ENCODE data around the gene ADPGK.
A peak's percentile ranks its signal among the peaks of the same experiment; 100 is the strongest.
"Not testable (repeated sequence)": the region's sequence is repeated elsewhere in the genome, so short reads cannot be mapped to it uniquely, and the experiment has no call there.

The ADPGK gene

DNA sequence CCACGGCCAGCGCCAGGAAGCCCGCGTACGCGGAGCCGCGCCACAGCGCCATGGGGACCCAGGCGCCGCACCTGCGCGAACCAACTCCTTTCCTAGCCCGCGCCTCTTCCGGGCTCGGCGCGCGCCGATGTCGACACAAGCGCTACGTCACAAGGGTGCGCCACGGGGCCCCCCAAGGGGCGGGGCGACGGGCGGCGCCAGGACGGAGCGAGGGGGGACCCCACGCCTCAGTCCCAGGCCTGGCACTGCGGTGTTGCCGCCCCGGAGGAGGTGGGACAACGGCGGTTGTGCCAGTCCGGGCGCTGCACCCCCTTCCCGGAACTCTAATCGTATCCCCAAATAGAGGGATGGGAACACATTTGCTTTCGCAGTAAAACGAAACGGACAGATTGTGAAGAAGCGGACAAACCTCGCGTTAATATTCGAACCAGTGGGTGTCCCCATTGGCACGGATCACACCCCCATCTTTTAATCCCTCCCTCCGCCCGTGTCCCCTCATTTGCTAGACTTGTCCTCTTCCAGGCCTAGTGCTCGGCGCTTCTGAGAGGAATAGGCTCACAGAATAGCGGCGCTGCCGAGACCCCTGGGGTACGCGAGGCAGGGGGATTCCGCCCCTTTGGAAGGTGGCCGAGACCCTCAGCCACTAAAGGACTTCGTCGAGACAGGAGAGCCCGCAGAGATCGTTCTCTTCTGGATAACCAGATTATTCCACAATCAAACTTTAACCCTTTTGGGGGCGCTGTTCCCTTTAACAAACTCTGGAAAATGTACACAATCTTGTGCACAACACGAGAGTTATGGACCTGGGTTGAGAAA, at the start of gene ADPGK:
Gene ADPGK, minus strand, starts transcription at position 119 of the 816 bp plus-strand sequence. Its CDS starts 67 bp downstream, at position 52.
- intact Hi-C loops (cut with DNase I), result loop anchor here (2.0 to 10.0 kb wide), 3 partner anchors 269 to 488 kb away; partner anchors contain the start of genes ARIH1 and NEO1
- peak; percentile 77 to 97 (median 92) for DNase-seq

DNA sequence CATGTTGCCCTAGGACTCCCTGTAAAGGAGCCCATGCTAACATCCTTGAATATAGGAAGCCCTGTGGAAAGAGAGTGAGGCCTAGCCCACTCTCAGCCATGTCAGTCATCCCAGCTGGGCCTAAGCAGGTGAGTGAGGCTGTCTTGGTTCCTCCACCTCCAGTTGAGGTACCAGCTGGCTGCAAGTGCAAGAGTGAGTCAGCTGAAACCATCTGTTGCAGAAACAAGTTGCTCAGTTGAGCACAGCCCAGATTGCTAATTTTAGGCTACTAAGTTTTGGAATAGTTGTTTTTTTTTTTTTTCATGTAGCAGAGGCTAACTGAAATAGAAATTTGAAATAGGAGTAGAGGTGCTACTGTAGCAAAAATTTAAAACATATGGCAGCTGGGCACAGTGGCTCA, 43.7 kb upstream of the ADPGK start:
- intact Hi-C loops (cut with DNase I), result no loop called here
- peak in 10 of 42 donors; percentile 3 to 53 (median 12) for DNase-seq

DNA sequence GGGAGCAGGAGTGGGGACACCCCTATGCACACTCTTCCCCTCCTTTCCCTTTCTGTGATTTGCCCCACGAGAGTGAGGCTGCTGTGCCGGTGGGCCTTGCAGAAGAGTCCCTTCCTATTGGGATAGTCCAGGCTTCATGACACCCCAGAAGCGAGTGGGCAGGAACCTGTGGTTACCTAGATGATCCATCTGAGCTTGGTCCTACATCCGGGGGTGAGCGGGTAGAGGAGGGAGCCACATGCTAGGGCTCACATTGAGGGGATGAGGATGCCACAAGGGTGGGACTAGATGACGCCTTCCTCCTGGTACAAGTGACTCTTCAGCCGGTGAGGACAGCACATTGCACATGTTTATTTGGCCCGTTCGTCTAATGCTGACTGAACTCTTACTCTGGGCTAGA, 43.1 kb upstream of the ADPGK start:
- DNase-seq, result no peak
- intact Hi-C loops (cut with DNase I), result no loop called here

DNA sequence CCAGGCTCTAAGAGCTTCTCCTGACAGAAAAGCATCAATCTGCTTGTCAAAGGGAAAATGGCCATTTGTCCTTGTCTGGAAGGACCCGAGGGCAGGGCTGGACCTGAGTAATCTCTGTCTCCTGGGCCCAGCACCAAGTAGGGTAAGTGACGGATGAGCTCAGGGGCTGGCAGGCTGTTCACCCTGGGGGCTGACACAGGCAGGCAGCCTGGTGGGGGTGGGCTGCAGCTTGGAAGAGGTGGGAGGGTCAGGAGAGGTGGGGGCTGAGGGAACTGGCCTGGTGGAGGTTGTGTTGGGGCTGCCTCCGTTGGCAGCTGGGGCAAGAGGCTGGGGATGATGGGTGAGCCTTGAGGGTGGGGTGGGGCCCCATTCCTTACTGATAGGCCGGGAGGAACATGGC, 42.3 kb upstream of the ADPGK start:
- no peak for DNase-seq

DNA sequence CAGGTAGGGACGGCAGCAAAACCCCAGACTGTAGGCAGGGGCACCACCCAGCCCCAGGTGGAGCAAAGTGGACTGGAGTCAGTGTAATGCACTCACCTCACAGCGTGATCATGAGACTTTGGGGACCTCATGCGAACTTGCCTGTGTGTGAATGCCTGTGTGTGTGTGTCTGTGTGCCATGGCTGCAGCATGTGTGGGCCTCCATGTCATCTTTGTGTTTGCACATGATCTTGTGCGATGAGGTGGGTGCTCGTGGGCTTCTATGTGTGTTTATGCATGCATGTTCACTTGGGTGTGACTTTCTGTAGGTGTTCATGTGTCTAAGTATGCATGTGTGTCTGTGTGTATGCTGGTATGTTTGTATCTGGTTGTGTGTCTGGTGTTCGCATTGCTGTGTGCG, 41.2 kb upstream of the ADPGK start:
- no peak for DNase-seq
- intact Hi-C loops (cut with DNase I), result no loop called here

More for the DNA sequence above, 42.3 kb upstream of the ADPGK start:
- intact Hi-C loops (cut with DNase I), result no loop called here

DNA sequence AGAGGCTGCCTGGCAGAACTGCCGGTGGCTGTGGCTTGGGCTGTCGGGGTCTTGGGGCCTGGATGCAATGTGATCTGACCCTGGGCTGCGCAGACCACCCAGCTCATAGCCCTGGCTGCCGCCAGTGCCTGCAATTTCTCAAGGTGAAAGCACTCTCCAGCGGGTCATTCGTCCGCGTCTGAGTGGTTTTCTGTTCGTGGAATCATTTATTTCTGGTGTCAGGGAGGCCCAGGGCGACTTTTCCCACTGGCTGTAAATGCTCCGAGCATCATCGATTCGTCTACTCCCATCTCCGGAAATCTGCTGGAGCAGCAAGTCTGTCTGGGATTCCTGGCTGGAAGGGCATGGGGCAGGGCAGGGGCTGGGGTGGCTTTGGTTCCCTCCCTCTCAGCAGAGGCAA, 40.6 kb upstream of the ADPGK start:
- intact Hi-C loops (cut with DNase I), result no loop called here

DNA sequence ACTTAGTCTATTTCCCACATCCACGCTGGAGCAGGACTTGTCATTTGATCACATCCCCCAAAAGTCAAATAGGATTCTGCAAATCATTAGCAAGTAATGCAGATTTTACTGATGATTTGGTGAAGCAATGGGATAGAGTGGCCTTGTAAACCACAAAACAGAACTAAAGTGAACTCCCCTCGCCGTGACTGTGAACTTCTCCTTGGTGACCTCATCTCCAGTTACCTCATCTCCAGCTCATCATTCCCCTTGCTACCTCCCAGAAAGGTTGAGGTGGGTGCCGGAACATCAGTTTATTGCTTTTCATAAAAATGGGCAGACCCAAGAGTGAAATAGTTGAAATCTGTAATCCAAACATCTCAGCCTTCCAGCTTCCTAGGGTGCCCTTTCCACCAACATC, 36.7 kb upstream of the ADPGK start:
- DNase-seq, result no peak

More for the DNA sequence above, 40.6 kb upstream of the ADPGK start:
- DNase-seq, result no peak

DNA sequence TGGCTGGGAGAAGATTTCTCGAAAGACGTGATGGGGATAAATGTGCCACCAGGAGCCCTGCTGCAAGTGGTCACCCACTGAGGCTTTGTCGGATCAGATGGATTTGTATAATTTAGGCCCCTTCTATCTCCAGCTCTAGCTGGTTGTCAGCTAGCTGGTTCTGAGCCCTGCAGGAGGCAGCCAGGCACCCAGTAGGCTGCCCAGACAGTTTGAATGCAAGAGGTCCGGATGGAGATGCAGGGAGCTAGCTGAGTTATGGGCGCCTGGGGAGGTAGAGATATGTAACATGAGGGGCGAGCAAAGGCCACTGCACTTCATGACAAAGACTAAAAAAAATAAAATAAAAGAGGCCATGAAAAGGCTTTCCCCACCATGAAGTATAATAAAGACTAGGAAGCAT, 35.1 kb upstream of the ADPGK start:
- DNase-seq, result no peak
- intact Hi-C loops (cut with DNase I), result no loop called here

More for the DNA sequence above, 36.7 kb upstream of the ADPGK start:
- intact Hi-C loops (cut with DNase I), result no loop called here

DNA sequence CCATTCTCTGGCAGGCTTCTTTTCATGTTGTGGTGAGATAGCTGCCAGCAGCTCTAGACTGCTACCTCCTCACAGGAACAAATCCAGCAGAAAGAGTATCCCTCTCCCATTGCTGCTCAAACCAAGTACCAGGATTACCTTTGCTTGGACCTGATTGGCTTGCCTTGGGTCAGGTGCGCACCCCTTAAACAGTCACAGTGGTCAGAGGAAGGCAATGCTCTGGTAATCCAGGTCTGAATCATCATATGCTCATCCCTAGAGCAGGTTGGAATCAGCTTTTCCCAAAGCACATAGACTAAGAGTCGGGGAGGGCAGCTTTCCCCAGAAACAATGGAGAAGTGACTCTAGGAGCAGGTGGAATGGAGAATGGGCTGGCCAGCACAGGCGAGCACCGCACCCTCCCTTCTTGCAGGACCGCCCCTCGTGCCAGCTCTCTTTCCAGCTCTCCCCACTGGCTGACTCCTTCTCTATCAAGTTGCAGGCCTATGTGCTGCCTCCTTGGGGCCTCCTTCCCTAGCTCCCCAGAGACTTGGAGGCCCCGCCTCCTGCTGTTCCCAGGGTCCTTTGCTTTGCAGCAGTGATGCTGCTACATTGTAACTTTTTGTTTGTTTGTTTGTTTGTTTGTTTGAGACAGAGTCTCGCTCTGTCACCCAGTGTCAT, 29.9 kb upstream of the ADPGK start:
- DNase-seq, result no peak
- intact Hi-C loops (cut with DNase I), result no loop called here

DNA sequence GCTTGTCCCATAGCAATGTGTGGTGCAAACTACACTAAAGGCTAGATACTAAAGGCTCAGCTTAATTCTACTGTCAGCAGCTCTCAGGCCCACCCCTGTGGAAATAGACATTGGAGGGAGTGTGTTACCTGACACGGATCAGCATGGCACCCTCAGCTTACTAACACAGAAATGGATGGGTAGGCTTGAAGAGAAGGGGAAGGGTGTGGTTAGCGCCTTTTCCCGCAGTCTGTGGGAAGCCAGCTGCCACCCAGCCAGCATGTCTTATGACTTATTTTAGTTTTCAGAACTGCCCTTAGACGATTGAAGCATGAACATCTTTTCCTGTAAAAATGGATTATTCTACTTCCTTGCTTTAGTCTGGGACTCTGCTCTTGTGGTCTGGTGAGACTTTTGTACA, 25.8 kb upstream of the ADPGK start:
- no peak for DNase-seq
- intact Hi-C loops (cut with DNase I), result no loop called here

DNA sequence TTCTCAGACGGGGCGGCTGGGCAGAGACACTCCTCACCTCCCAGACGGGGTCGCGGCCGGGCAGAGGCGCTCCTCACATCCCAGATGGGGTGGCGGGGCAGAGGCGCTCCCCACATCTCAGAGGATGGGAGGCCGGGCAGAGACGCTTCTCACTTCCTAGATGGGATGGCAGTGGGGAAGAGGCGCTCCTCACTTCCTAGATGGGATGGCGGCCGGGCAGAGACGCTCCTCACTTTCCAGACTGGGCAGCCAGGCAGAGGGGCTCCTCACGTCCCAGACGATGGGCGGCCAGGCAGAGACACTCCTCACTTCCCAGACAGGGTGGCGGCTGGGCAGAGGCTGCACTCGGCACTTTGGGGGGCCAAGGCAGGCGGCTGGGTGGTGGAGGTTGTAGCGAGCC, 23.8 kb upstream of the ADPGK start:
- intact Hi-C loops (cut with DNase I), result not testable (repeated sequence)

DNA sequence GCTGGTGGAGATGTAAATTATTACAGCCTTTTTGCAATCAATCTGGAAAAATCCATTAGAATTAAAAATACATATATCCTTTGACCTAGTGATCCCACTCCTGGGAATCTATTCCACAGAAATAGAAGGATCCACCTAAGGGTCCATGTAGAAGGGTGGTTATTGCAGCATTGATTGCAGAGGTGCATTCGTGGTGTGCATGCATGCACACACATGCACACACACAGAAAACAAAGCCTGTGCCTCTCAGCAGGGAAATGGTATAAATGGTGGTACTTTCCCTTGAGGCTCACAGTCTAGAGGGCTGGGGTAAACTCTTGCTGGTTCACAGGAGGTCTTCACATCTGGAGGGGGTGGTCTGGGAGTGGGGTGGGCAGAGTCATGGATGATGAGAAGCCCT, 19.4 kb upstream of the ADPGK start:
- intact Hi-C loops (cut with DNase I), result no loop called here
- no peak for DNase-seq

More for the DNA sequence above, 23.8 kb upstream of the ADPGK start:
- DNase-seq, result not testable (repeated sequence)

DNA sequence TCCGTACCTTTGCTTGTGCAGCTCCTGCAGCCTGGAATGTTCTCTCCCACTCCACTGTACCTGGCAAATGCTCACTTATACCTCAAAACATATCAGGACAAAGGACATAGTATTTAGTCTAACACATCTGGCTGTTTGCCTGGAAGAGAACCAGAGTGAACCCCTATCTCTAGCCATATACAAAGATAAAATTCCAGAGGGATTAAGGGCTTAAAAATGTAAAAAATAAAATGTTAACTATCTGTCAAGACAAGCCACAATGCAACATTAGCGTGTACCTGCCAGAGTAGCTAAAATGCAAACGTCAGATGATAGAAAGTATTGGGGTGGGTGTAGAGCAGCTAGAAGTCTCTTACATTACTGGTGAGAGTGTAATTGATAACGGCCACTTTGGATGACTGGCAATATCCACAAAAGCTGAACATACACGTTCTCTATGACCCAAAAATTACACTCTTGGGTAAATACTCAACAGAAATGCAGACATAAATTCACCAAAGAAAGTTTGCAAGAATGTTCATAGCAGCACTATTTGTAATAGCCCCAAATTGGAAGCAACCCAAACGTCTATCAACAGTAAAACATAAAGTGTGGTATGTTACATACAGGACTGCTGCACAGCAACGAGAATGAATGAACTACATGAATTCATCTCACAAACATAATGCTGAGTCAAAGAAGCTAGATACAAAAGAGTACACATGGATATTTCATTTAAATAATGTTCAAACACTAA, 18.2 kb upstream of the ADPGK start:
- no peak for DNase-seq
- intact Hi-C loops (cut with DNase I), result no loop called here

DNA sequence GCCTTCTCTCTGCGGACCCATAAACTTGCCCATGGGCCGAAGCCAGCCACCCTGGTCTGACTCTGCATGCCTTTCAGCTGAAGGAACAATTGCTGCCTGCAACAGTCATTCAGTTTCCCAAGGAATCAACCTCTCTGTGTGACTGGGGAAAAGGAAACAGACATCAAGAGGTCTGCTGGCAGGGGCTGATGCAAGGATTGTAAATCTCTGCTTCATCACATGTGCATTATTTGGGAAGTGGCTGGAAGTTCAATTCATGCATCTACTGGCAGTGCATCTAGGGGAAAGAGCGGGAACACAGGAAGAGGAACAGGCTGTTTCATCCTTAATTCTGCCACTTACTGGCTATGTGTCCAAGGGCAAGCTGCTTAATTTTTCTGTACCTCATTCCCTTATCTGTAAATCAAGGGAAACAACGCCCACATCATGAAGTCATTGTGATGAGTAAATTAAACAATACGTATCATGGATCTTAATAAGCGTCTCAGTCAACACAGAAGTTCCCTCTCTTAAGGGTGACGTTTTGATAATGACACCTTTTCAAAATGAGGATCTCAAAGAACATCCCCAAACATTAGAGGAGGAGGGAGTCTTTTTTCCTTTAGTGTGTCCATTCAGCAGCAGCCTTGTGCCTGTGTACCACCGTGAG, 17.4 kb upstream of the ADPGK start:
- no peak for DNase-seq
- intact Hi-C loops (cut with DNase I), result no loop called here

DNA sequence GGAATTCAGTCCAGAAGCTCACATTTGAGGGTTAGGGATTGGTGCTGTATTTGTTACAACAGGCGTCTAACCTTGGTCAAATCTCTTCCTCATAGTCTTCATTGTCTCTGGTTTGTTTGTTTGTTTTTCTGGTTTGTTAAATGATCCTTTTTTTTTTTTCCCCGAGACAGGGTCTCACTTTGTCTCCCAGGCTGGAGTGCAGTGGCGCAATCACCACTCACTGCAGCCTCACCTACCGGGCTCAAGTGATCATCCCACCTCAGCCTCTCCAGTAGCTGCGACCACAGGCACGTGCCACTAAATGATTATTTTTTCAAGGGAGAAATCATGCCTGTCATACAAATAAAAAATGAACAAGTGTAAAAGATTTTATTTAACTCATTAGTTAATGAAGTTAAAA, 14.3 kb upstream of the ADPGK start:
- no peak for DNase-seq
- intact Hi-C loops (cut with DNase I), result no loop called here

DNA sequence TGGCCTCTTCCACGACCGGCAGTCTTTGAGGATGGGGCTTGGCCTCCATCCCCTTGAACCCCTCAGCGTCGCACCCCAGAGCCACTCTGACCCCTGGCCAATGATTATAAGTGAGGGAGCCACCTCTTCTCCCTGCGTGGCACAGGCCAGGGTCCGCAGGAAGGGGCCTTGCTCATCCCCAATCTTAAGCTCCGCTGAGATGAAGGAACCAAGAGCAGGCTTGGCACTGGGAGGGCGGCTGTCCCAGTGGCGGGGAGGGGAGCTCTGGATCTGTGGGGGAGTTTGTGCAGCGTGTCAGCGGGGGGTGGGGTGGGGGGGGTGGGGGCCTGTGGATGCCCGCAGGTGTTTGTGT, 13.8 kb upstream of the ADPGK start:
- DNase-seq, result peak in 10 of 42 donors; percentile 10 to 37 (median 23)
- intact Hi-C loops (cut with DNase I), result no loop called here

DNA sequence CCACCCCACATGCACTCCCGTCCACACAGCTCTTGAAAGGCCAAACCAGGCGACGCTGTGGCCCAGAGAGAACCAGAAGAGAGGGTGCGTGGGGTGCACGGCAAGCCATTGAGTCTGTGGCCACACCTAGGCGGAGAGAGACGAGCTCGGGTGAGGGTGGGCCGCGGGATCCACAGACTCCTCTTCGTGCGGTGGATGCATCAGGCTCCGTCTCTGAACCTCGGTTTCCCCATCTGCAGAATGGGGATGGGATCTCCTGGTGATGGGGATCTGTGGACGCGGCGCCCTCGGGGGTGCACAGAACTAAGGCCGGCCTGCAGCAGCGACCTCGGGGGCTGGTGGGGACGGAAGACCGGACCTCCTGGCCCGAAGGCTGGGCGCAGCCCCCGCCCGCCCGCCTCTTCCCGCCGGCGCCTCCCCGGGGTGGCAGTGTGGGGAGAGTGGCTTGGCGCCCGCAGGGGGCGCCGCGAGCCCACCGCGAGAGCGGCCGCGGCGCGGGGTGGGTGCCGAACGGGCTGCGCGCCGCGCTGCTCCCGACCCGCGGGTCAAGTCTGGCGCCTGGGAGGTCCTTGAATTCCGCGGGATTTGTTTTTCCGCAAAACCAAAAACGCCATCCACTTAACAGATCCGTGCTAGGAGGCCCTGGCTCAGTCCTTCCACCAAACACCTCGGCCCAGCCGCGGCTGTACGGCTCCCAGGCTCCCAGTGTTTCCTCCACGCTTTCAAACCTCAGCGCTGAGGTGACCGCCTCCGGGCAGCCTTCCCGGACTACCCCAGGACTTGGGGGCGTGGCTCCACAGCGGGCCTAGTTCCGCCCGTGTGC, 13.2 kb upstream of the ADPGK start:
- DNase-seq, result peak in 36 of 42 donors; percentile 18 to 74 (median 50)
- intact Hi-C loops (cut with DNase I), result no loop called here

DNA sequence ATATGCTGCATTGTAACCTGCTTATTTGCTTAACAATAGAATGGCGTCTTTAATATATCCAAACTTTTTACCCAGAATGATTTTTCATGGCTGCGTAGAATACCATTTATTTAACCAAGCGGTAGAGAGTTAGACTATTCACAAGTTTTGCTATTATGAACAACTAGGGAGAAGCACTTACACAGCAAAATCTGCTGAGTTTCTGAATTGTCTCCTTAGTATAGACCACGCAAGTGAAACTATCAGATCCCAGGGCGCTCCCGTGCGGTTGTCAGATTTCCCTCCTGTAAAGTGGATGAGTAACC, 12.6 kb upstream of the ADPGK start:
- peak in 2 of 42 donors; percentile 23 to 27 for DNase-seq
- intact Hi-C loops (cut with DNase I), result no loop called here

Data from head of caudate nucleus (tissue), 42 donors.